ENCODE data around the gene TMBIM6.

DNA sequence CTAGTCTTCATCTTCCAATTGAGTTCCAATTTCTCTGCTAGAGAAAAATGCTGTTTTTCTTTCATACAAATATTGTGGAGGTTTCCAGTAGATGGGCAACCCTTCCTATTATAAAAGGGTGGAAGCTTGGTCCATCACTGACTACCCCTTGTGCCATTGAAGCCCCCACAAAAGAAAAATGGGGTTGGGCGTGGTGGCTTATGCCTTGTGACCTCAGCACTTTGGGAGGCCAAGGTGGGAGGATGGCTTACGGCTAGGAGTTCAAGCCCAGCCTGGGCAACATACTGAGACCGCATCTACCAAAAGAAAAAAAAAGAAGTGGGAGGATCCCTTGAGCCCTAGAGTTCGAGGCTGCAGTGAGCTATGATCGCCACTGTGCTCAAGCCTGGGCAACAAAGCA lies 64.1 kb downstream of the TMBIM6 start:
- TF ChIP-seq, protein P1, sequence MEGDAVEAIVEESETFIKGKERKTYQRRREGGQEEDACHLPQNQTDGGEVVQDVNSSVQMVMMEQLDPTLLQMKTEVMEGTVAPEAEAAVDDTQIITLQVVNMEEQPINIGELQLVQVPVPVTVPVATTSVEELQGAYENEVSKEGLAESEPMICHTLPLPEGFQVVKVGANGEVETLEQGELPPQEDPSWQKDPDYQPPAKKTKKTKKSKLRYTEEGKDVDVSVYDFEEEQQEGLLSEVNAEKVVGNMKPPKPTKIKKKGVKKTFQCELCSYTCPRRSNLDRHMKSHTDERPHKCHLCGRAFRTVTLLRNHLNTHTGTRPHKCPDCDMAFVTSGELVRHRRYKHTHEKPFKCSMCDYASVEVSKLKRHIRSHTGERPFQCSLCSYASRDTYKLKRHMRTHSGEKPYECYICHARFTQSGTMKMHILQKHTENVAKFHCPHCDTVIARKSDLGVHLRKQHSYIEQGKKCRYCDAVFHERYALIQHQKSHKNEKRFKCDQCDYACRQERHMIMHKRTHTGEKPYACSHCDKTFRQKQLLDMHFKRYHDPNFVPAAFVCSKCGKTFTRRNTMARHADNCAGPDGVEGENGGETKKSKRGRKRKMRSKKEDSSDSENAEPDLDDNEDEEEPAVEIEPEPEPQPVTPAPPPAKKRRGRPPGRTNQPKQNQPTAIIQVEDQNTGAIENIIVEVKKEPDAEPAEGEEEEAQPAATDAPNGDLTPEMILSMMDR (conservative IDR thresholded peaks at IDR 0.05), result no peak
- no peak for TF ChIP-seq ZFX (IDR thresholded peaks at IDR 0.05)

Data from C4-2B (cell line).